BLaER1 treated with 17β-estradiol and CSF1 and Interleukin-3, amounts not matched to agents 10 nM and 100 nM (cell line): ENCODE data around the gene ERBB4.

Experiments used
- H3K27ac ChIP-seq, 11 experiments: shearing (Covaris generic); formaldehyde crosslinking; 2 replicates each; pipeline ENCODE4 v1.8.1; 2022
- H3K27me3 ChIP-seq, 11 experiments: shearing (Covaris generic); formaldehyde crosslinking; 2 replicates each; pipeline ENCODE4 v1.8.1; 2022
- H3K36me3 ChIP-seq, 11 experiments: shearing (Covaris generic); formaldehyde crosslinking; 2 replicates each; pipeline ENCODE4 v1.8.1; 2022
- H3K4me1 ChIP-seq, 10 experiments: shearing (Covaris generic); formaldehyde crosslinking; 2 replicates each; pipeline ENCODE4 v1.8.1; 2022
- H3K4me2 ChIP-seq, 11 experiments: shearing (Covaris generic); formaldehyde crosslinking; 2 replicates each; pipeline ENCODE4 v1.8.1; 2022
- H3K4me3 ChIP-seq, 10 experiments: shearing (Covaris generic); formaldehyde crosslinking; 2 replicates each; pipeline ENCODE4 v1.8.1; 2022
- H3K9ac ChIP-seq, 11 experiments: shearing (Covaris generic); formaldehyde crosslinking; 2 replicates each; pipeline ENCODE4 v1.8.1; 2022
- H3K9me3 ChIP-seq, 11 experiments: shearing (Covaris generic); formaldehyde crosslinking; replicated peaks in 1 of 11; 2 replicates each; pipeline ENCODE4 v1.8.1; 2022
- H4K20me1 ChIP-seq, 11 experiments: shearing (Covaris generic); formaldehyde crosslinking; 2 replicates each; pipeline ENCODE4 v1.8.1; 2022
- Cebpa-rat ChIP-seq, 11 experiments: shearing (Covaris generic); IDR thresholded peaks; 2 replicates each; pipeline ENCODE4 v1.8.1; 2022

The ERBB4 gene

DNA sequence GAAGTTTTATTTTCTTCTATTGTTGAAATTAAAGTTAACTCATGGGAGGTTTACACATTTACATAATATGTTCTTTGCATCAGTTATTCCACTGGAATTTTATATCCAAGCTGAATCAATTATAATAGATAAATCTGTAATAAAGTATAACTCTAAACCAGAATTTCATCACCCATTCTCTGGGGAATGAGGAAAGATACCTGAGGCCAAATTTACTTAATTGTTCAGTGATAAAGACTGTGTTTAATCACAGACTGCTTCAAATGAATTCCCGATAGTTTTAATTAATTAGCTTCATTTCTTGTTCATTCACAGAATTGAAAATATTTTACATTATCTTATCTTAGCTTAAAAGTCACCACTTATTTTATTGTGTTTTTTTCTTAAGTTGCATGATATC lies 562.5 kb downstream of the ERBB4 start:
- Histone ChIP-seq H3K9ac (no peak overlapping the region), H3K4me2 (no peak overlapping the region), H3K9me3 (peaks cover 0 to 3% (median under 1%) of the 10 kb centered on the region in 11 experiments; a peak in 3 of 22 replicates), H3K27ac (no peak overlapping the region), H3K4me1 (no peaks in the 10 kb centered on the region), H3K4me3 (no peak overlapping the region), H3K36me3 (no peaks in the 10 kb centered on the region), H4K20me1 (no peaks in the 10 kb centered on the region), H3K27me3 (no peaks in the 10 kb centered on the region)
- no peak for TF ChIP-seq Cebpa-rat (IDR thresholded peaks at IDR 0.05)

DNA sequence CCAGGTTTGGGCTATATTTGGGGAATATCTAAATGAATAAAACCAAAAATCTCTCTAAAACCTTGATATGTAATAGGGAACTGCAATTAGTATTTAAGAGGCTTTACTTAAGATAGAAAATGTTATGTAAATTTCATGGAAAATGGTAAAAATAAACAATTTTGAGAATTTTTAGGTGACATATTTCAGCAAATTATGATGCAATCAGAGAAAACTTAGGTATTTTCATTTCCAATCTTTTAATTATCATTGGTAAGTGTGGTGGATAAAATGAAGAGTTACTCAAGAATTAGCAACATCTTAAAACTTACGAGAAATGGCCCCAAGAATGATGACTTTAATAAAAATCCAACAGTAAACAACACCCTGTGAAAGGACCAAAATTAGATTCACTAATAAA lies 571.4 kb downstream of the ERBB4 start:
- H3K4me1 ChIP-seq: no peaks in the 10 kb centered on the region
- TF ChIP-seq Cebpa-rat (IDR thresholded peaks at IDR 0.05): no peak
- no peak overlapping the region for H3K27ac ChIP-seq
- no peaks in the 10 kb centered on the region for H4K20me1 ChIP-seq
- no peak overlapping the region for H3K9ac ChIP-seq
- H3K4me3 ChIP-seq: no peak overlapping the region
- H3K4me2 ChIP-seq: no peak overlapping the region
- no peaks in the 10 kb centered on the region for H3K36me3 ChIP-seq
- H3K9me3 ChIP-seq: peaks cover 0 to 12% (median 8%) of the 10 kb centered on the region in 11 experiments; a peak in 10 of 22 replicates
- H3K27me3 ChIP-seq: no peaks in the 10 kb centered on the region

DNA sequence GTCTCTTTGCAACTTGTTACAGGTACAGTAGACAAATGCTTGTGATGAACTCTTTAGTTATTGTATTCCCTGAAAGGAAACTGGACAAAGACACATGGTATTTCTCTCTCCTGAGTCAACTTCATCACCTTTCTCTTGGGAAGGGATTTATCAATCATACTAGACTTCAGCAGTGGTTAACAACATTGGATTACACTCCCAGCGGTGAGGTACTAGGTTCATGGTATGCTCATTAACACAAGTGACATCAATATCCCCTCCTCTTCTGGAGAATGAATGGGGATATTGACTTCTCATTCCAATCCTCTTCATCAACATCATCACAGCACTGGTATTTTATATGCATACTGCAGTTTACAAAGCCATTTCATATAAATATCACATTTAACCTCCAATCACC lies 574.6 kb downstream of the ERBB4 start:
- no peak overlapping the region for H3K27ac ChIP-seq
- no peaks in the 10 kb centered on the region for H4K20me1 ChIP-seq
- no peak overlapping the region for H3K4me2 ChIP-seq
- H3K36me3 ChIP-seq: no peaks in the 10 kb centered on the region
- no peak for TF ChIP-seq Cebpa-rat (IDR thresholded peaks at IDR 0.05)
- no peak overlapping the region for H3K9ac ChIP-seq
- H3K4me3 ChIP-seq: no peak overlapping the region
- no peaks in the 10 kb centered on the region for H3K4me1 ChIP-seq
- no peaks in the 10 kb centered on the region for H3K27me3 ChIP-seq
- H3K9me3 ChIP-seq: no peaks in the 10 kb centered on the region

DNA sequence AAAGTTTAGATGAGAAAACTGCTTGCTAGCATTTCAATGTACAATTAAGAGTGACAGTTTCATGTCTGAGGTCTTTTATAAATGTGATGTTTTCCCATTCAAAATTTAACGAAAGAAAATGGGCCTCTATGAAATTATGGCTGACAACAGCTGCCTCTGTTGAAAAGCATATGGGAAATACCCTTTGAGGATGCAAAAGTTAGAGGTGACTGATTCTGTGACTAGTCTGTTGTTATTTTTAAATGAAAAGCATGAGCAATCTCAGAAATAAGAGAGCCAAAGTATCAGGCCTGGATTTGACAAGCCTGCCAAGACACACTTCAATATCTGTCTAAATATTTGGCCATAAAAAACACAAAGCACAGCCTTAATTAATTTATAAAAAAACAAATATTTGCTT lies 580.8 kb downstream of the ERBB4 start:
- no peak overlapping the region for H3K9ac ChIP-seq
- H4K20me1 ChIP-seq: no peaks in the 10 kb centered on the region
- H3K4me1 ChIP-seq: no peaks in the 10 kb centered on the region
- no peak overlapping the region for H3K27ac ChIP-seq
- H3K4me2 ChIP-seq: no peak overlapping the region
- no peak for TF ChIP-seq Cebpa-rat (IDR thresholded peaks at IDR 0.05)
- H3K36me3 ChIP-seq: no peaks in the 10 kb centered on the region
- H3K4me3 ChIP-seq: no peak overlapping the region
- no peaks in the 10 kb centered on the region for H3K27me3 ChIP-seq
- no peaks in the 10 kb centered on the region for H3K9me3 ChIP-seq

DNA sequence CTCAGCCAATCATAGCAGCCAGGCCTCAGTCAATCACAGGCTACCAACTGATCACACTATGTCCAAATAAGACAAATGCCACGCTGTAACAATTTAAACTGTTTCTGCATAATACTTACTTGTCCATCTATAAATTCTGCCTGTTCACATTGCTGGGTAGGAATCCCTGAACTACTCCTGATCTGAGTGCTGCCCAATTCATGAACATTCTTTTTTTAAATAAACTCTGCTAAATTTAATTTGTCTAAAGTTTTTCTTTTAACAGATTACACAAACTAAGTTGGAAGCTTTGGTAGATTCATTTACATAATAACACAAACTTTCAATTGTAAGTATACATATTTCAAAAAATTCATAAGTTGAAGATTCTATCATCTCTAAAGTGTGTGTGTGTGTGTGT lies 583.0 kb downstream of the ERBB4 start:
- no peak for TF ChIP-seq Cebpa-rat (IDR thresholded peaks at IDR 0.05)

DNA sequence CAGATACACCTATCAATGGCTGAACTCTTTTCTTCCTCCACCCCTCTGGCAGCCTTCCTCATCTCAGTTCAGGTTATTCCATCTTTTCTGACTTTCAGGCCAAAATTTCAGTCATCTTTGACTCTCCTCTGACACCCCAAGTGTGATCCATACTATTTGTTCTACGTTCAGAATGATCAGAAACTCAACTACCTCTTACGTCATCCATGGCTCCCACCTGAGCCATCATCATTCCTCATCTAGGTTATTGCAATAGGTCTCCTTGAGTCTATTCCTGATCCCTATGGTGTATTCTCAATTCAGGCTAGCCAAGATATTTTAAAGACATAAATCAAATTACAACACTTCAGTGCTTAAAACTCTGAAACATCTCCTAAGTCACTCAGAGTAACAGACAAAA lies 589.7 kb downstream of the ERBB4 start:
- Histone ChIP-seq H3K9ac (no peak overlapping the region), H3K4me1 (no peaks in the 10 kb centered on the region), H4K20me1 (no peaks in the 10 kb centered on the region), H3K4me3 (no peak overlapping the region), H3K27ac (no peak overlapping the region), H3K36me3 (no peaks in the 10 kb centered on the region), H3K4me2 (no peak overlapping the region), H3K9me3 (no peaks in the 10 kb centered on the region), H3K27me3 (no peaks in the 10 kb centered on the region)
- no peak for TF ChIP-seq Cebpa-rat (IDR thresholded peaks at IDR 0.05)

More for the DNA sequence above, 583.0 kb downstream of the ERBB4 start:
- H3K27me3 ChIP-seq: no peaks in the 10 kb centered on the region
- no peaks in the 10 kb centered on the region for H4K20me1 ChIP-seq
- H3K4me3 ChIP-seq: no peak overlapping the region
- H3K4me2 ChIP-seq: no peak overlapping the region
- H3K36me3 ChIP-seq: no peaks in the 10 kb centered on the region
- H3K27ac ChIP-seq: no peak overlapping the region
- no peak overlapping the region for H3K9ac ChIP-seq
- no peaks in the 10 kb centered on the region for H3K9me3 ChIP-seq
- H3K4me1 ChIP-seq: no peaks in the 10 kb centered on the region

DNA sequence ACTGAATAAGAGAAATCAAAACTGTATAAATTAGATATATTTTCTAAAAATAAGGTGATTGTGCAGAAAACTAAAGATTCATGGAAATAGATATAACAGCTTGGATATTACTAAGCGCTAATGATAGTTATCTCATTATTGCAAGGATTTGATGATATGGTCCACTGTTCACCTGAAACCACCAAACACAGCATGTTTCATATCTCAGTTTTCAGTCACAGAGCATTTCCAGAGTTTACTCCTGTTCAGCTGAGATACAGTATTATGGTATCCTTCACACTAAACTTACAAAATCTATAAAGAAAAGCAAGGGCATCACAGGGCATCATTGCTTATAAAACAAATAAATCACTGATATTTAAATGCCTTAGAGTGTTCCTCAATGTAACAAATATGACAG lies 591.6 kb downstream of the ERBB4 start:
- Histone ChIP-seq H3K27me3 (no peaks in the 10 kb centered on the region), H4K20me1 (no peaks in the 10 kb centered on the region), H3K4me3 (no peak overlapping the region), H3K4me1 (no peaks in the 10 kb centered on the region), H3K36me3 (no peaks in the 10 kb centered on the region), H3K9ac (no peak overlapping the region), H3K27ac (no peak overlapping the region), H3K4me2 (no peak overlapping the region), H3K9me3 (no peaks in the 10 kb centered on the region)
- no peak for TF ChIP-seq Cebpa-rat (IDR thresholded peaks at IDR 0.05)

DNA sequence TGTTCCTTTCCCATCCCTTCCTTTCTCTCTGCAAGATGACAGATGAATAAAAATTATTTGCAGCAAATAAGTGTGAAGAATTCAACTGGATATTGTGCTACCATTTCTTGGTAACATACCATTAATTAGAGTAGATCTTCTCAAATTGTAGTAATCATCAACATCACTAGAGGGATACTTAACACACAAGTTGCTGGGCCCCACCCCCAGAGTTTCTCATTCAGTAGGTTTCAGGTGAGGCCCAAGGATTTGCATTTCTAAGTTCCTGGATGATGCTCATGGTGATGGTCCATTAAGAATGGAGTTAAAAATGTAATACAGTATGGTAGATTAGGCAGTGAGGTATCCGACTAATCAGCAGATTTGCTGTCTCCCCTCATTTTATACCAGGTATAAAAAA lies 594.0 kb downstream of the ERBB4 start:
- no peak for TF ChIP-seq Cebpa-rat (IDR thresholded peaks at IDR 0.05)
- no peaks in the 10 kb centered on the region for H3K27me3 ChIP-seq
- H3K27ac ChIP-seq: no peak overlapping the region
- no peaks in the 10 kb centered on the region for H4K20me1 ChIP-seq
- H3K9ac ChIP-seq: no peak overlapping the region
- no peaks in the 10 kb centered on the region for H3K9me3 ChIP-seq
- H3K36me3 ChIP-seq: no peaks in the 10 kb centered on the region
- no peak overlapping the region for H3K4me2 ChIP-seq
- no peak overlapping the region for H3K4me3 ChIP-seq
- no peaks in the 10 kb centered on the region for H3K4me1 ChIP-seq

DNA sequence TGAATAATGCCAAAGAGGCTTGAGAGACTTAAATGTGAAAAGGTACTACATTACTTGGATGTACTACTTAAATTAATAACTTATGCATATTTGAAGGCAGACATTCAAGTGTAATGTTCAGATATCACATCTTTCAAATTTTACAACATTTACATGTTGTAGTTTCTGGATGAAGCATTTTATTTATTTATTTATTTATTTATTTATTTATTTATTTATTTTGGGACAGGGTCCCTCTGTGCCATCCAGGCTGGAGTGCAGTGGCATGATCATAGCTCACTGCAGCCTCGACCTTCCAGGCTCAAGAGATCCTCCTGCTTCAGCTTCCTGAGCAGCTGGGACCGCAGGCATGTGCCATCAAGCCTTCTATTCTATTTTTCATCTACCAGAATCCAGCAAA lies 596.4 kb downstream of the ERBB4 start:
- no peaks in the 10 kb centered on the region for H3K36me3 ChIP-seq
- H3K9me3 ChIP-seq: peaks cover 0 to 11% (median 0%) of the 10 kb centered on the region in 11 experiments; a peak in 5 of 22 replicates
- H4K20me1 ChIP-seq: no peaks in the 10 kb centered on the region
- no peak for TF ChIP-seq Cebpa-rat (IDR thresholded peaks at IDR 0.05)
- no peak overlapping the region for H3K4me2 ChIP-seq
- no peak overlapping the region for H3K4me3 ChIP-seq
- no peak overlapping the region for H3K9ac ChIP-seq
- H3K4me1 ChIP-seq: no peaks in the 10 kb centered on the region
- no peaks in the 10 kb centered on the region for H3K27me3 ChIP-seq
- H3K27ac ChIP-seq: no peak overlapping the region

DNA sequence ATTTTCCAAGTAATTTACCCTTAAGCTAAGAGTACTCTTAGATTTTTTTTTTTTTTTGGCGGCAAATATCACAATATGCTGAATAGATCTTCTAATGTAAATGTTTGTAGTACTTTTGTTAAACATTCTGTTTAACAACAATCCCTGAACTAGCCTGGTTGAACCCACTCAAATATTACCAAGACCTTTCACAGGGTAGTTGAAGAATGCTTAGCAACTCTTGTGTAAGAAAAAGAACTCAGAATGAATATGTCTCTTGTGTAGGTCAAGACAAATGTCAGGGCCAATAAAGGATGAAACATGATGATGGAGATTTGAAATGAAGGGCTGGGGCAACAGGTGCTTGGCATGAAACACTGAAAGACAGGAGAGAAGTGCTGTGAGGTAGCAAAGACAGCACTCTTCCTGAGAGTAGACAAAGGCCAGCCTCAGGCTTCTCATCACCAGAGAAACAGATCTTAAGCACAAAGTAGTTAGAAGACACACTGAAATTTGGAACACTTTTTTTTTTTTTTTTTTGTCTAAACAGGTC lies 597.3 kb downstream of the ERBB4 start:
- H3K4me2 ChIP-seq: no peak overlapping the region
- TF ChIP-seq Cebpa-rat (IDR thresholded peaks at IDR 0.05): no peak
- H4K20me1 ChIP-seq: no peaks in the 10 kb centered on the region
- H3K4me1 ChIP-seq: no peaks in the 10 kb centered on the region
- no peak overlapping the region for H3K4me3 ChIP-seq
- no peaks in the 10 kb centered on the region for H3K36me3 ChIP-seq
- H3K27ac ChIP-seq: no peak overlapping the region
- no peak overlapping the region for H3K9ac ChIP-seq
- peaks cover 0 to 16% (median 0%) of the 10 kb centered on the region in 11 experiments; a peak in 5 of 22 replicates for H3K9me3 ChIP-seq
- H3K27me3 ChIP-seq: no peaks in the 10 kb centered on the region
